CD4-positive, alpha-beta T cell treated with Interleukin-21 for 1 hour (primary cell): Measurements from ENCODE around the gene HOXA1.
A peak's percentile ranks its signal among the peaks of the same experiment; 100 is the strongest.

Source experiments
- DNase-seq: peaks from one replicate; pipeline ENCODE4 v3.0.0-alpha.2; 2020

HOXA1 gene

DNA sequence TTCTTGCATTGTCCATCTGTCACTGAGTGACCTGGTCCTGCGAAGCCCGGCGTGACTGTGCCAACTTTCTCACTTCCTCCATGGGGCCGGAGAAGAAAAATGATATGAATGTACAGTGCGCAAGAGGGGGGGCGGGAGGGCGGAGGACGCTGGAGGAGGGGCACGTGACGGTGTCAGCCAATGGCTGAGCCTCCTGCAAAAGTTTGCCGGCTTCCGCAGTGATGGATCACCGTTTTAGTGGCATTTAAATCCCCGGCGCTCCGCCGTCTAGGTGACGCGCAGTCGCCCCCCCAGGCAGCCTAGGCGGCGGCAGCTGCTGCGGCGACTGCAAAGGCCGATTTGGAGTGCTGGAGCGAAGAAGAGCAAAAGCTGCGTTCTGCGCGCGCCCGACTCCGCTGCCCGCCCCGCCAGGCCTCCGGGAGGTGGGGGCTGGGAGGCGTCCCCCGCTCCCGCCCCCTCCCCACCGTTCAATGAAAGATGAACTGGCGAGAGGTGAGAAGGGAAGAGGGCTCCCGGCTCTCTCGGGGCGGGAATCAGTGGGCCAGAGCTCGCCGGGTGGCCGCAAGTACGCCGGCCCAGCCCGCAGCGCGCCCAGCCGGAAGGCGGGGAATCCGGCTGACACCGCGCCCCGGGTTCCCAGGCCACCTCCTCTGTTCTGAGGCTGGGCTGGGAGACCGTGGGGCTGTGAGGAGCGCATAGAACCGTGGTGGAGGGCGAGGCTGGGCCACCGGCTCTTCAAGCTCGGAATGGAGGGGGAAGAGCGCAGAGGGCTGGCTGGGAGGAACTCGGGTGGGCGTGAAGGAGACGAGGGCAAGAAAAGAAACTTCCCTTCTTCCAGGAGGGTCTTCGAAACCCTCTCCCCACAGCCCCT lies at the start of gene HOXA1:
TSS of gene HOXA1 (minus strand) at position 104 of the 871 bp plus-strand sequence. CDS start at position 16, 88 bp downstream.
- peak; percentile 85 for DNase-seq

DNA sequence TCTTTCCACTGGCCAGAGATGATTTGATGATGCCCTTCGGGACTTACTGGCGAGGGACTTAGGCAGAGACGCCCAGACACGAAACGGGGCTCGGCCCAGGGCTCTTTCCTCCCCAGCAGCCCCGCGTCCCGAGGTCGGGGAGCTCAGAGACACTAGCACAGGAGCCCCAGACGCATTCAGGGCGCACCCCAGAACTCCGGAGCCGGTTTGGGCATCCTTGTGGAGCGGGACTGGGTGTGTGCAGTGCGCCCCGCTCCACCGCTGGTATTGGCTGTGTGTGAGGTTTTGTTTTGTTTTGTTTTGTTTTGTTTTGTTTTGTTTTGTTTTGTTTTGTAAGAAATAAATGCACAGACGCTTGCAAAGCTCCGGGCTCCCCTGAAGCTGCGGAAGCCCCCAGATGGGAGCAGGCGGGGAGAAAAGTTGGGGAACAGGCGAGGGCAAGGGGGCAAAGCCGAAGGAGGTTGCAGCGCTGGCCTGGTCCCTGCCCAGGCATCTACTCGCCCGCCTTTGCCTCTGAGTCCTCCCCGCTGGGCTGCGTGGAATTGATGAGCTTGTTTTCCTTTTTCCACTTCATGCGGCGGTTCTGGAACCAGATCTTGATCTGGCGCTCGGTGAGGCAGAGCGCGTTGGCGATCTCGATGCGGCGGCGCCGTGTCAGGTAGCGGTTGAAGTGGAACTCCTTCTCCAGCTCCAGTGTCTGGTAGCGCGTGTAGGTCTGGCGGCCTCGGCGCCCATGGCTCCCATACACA lies 49.5 kb upstream of the HOXA1 start:
- DNase-seq = no peak

DNA sequence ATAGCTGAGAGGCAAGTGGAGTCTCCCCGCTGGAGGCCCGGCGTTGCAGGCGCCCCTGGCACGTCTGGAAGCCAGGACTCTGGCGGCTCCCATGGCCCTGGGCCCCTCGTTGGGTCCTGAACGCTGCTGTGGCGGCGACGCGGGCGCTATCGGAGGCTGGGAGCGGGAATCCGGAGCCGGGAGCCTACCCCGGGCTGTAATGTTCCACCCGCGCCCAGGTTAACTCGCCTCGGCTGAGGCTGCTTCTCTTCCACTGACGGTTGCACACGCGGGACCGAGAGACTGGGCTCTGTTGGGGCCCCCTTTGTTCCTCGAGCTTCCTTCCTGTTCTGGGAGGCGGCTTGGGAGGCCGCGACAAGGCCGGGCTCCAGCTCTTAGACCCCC lies 49.0 kb upstream of the HOXA1 start:
- no peak for DNase-seq

DNA sequence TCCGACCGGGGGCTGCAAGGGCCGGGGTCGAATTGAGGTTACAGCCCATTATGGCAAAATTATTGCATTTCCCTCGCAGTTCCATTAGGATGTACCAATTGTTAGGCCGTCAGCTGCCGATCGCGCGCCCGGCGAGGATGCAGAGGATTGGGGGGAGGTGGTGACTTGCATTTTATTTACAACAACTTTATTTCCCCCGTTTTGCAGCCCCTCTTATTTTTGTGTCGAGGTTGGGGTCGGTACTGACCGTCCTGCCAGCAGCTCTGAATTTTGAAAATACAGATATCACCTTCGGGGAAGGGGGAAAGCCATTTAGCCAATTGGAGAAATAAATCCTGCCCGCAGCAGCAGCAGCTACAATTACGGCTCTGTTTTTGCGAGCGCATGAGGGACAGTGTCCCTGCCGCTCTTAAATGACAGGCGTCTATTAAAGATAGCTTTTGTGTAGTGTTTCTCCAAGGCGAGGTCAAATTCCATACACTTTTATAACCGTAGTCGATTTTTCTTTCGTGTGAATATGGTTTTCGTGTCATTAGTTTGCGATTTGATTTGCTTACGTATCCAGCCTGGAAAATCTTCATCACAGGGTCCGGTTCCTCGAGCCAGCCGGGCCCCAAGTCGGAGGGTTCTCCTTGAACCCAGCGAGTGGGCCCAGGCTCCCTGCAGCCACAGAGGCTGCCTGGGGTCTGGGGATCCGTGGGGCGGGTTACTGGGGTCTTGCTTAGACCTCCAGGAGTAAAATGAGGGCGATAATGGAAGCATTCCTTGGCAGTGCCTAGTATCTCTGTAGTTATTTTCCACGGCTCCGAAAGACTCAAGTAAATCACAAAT lies 48.4 kb upstream of the HOXA1 start:
- no peak for DNase-seq

DNA sequence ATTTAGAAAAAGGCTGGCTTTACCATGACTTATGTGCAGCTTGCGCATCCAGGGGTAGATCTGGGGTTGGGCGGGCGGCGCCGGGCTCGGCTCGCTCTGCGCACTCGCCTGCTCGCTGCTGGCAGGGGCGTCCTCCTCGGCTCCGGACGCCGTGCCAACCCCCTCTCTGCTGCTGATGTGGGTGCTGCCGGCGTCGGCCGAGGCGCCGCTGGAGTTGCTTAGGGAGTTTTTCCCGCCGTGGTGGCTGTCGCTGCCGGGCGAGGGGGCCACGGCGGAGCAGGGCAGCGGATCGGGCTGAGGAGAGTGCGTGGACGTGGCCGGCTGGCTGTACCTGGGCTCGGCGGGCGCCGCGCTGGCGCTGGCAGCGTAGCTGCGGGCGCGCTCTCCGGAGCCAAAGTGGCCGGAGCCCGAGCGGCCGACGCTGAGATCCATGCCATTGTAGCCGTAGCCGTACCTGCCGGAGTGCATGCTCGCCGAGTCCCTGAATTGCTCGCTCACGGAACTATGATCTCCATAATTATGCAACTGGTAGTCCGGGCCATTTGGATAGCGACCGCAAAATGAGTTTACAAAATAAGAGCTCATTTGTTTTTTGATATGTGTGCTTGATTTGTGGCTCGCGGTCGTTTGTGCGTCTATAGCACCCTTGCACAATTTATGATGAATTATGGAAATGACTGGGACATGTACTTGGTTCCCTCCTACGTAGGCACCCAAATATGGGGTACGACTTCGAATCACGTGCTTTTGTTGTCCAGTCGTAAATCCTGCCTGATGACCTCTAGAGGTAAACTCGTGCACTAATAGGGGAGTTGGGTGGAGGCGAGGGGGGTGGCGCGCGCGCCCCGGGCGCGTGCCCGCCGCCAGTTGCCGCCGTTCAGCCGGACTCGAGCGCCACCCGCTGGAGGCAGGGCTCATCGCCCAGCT lies 47.5 kb upstream of the HOXA1 start, which contains the start of gene HOXA5:
TSS of gene HOXA5 (minus strand) at position 659 of the 927 bp plus-strand sequence. CDS start at position 585, 74 bp downstream.
- DNase-seq = no peak

DNA sequence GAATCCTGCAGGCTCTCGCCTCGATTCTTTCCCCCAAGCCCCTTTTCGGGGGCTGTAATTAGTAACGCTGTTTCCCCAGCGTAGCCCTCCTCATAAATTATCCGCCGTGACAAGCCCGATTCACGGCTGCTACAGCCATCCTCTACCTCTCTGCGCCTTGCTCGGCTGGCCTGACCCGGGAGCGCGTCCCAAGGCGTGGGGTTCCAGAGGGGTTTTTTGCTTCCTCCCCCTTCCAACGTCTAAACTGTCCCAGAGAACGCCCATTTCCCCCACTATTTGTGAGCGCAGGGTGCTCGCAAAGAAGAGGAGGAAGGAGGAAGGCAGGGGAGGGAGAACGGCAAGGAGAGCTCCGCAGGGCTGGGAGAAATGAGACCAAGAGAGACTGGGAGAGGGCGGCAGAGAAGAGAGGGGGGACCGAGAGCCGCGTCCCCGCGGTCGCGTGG lies 46.8 kb upstream of the HOXA1 start:
- DNase-seq = no peak

DNA sequence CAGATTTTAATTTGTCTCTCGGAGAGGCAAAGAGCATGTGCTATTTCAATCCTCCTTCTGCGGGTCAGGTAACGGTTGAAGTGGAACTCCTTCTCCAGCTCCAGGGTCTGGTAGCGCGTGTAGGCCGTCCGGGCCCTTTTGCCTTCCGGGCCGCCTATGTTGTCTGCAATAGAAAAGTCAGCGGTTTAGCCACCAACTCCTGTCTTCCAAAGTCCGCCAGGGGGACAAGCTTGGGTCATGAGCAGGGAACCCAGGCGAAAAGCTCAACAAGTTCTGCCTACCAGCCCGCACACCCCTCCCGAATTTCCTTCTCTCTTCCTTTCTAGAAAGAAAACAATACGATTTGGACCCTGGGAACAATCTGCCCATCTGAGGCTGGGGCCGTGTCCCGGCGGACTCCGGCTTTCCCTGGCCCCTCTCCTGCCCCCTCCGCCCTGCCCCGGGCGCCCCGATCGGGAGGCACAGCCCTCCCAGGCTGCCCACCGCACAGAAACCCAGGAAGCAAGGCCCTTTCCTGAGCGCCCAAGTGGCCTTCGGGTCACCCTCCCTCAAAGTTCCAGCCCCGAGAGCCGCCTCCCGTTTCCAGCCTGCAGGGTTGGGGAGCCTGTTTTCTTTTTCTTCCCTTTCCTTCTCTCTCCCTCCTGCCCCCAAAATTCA lies 46.3 kb upstream of the HOXA1 start:
- no peak for DNase-seq

DNA sequence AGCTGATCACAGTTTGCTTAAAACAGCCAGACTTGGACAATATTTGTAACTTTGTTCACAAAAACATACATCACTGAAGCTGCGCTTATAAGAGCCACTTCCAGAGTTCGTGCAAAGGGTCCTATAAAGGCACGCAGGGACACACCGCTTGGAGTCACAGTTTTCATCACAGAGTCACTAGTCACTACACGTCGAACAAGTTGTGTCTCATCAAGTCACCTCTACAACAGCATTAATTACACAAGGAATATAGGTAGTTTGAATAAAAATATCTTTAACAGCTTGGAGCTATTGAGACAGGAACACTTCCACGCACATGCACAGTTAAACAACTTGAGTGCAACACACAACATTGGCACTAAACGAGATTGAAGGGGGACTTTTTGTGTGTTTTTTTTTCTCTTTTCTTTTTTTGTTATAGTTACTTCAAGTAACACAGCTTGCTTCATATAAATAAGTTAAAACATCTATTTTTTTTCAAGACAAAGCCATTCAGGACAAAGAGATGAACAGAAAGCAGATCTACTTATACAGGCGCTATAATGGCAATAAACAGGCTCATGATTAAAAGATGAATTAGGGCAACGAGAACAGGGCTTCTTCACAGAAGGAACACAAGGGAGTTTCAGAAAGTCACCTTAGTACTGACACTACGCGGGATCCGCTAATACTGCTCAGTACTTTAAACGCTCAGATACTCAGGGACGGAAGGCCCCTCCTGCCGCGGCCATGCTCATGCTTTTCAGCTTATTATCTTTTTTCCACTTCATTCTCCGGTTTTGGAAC lies 45.5 kb upstream of the HOXA1 start:
- DNase-seq = no peak

DNA sequence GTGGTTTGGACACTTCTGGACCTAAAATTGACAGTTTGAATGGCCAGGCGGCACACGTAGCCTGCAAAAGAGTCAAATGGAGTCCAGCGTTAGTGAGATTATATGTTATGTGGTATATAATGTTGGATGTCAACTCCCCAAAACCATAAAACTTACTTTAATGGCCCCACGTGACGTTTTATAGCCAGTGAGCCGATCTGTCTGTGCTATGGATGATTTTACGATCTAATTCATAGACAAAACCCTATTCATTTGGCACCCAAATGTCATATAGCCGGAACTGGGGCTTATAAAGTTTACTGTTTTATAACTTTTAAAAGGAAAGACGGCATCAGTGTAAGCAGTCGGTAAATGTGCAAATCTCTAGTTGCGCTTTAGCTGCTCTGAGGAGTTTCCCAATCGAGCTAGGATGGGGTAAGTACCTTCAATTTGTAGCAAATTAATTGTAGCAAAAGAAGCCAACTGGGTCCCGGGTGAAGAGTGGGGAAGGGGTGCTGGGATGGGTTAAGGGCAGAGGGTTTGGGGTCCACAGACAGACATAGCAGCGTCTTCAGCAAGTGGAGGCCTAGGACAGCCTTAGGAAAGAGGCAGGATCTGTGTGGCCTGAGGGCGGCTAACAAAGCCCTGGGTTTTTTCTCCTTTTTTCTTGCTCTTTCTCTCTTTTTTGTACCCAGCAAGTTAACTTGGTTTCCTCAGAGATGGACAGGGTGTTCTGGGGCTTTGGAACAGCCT lies 44.5 kb upstream of the HOXA1 start:
- no peak for DNase-seq

DNA sequence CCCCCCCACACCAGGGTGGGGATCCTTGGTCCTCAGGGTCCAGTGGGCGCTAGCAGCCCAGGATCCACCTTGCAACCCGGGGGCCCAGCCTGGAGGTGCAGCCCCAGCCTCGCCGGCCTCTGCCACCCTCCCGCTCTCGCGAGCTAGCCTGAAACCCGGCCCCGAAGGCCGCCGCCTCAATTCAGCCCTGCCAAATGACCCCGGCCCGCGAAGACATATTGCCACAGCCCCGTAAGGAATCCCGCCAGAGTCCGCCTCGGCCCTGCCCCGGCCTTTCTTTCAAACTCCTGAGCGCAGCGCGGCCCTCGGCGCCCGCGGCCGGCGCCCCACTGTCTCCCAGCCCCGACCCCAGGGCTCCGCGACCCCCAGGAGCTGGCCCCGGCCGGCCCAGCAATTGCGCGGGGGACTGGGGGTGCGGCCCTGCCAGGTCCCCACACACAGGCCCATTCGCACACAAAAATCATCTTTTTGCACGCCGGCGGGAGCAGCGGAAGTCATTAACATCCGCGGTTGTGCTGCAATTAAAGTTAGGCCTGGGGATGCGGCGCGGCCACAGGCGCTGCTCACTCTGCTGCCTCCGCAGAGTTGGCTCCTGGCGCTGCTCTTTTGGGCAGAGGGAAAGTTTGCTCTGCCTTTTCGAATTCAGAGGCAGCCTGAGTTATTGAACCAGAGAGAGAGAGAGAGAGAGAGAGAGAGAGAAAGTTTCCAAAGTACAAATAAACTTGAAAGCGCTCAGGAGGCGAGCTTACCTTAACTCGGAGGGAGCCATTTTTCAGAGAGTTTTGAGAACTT lies 43.7 kb upstream of the HOXA1 start:
- no peak for DNase-seq

DNA sequence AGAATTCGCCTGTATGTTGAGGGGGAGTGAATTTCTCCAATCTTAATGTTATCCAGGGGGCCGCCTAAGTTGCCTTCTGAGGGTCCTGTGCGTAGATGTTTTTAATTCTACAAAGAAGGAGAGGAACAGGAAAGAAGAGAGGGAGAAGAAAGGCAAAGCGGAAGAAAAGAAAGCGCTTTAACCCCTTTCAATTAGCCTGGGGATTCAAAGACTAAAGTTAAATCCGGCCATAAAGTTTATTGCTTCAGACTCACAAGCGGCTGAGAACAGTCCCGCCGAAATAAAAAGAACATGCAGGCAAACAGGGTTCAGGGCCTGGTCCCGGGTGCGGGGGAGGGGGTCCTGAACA lies 43.2 kb upstream of the HOXA1 start:
- no peak for DNase-seq

DNA sequence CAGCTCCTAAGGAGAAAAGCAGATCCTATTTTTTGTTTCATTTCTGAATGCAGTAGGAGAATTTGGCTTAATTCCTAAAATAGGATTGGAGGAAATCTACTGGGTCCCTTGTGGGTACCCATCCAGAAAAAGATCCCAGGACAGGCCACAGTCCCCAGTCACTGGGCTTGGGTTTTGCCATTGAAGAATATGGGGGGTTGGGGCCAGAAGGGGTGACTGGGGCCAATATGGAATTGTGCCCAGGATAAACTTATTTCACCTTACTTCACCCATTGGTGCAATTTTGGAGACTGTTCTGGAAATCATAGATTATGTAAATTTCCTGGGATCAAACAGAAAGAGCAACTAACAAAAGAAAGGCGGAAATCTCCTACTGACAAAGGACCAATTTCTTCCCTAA lies 42.7 kb upstream of the HOXA1 start:
- no peak for DNase-seq

DNA sequence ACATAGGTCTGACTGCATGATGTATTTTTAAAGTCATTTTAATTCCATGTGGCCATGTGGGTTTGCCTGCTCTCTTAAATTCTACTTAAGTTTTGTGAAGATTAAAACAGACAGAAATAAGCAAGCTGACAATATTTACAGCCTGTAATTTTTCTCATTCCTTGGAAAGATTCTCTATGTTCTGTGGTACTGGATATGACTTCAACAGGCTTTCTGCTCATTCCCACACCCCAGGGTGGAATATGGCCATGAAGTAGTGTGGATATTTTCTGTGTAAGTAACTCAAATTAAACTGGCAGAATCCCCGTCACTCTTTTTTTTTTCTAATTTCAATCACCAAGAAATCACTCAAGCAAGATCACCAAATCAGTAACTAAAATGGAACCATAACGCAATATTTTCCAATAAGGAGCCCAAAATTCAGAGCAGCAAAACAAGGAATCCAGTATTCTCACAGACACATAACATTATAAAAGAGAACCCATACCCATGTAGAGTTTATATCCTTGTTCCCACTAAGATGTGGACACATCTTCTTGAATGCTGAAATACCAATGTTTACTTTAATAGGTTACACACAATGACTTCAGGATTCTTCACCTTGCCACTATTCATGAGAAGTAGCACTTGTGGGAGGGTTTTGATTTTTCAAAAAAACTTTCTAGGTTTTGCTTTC lies 42.0 kb upstream of the HOXA1 start:
- no peak for DNase-seq

DNA sequence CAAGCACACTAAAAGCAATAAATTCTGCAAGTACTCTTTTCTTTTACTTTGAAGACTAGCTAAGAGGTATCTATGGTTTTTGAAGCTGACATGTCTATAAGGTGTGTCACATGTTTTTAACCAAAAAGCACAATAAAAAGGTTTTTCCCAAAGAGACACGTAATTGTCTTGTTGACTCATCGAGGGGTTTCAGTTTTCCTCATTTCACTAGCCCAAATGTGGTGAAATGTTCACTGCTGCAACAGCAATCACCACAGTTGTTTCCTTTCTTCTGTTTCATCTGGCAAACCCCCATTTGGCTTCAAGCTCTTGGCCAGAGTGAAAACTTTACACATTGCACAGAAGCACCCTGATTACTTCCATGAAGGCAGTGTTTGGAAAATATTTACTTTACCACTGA lies 38.6 kb upstream of the HOXA1 start:
- no peak for DNase-seq

DNA sequence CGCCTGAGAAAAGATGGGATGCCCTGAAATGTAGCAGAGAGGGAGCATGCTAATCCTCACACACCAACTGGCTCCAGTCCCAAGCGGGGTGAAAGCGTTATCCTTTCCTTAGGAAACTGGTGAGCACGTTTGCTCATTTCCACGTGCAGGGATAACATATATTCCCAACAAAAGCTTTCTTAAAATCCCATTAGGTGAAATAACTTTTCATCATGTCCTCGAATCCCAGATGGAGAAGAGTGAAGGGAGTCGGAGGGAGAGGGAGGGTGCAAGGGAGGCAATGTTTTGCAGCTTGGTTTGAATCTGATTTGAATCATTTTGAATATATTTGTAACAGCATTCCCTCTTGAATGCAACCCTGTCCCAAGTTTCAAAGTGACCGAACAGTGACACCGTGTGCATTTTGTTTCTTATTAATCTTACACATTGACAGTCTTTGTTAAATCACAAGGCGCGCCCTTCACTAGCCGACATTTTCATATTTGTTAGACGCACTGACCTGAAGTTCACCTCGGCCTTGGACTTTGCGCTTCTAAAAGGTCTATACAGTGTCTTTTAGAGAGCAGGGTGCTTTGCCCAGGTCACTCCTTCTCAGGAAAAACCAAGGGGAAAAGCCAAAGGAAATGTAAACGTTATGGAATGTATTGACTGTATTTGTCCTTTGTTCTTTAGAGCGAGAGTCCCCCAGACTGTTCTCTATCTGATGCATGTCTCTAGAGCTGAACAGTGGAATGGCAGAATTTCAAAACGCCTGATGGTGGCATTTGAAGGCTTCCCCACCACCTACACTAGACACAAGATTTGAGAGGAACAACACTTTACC lies 37.8 kb upstream of the HOXA1 start:
- no peak for DNase-seq

DNA sequence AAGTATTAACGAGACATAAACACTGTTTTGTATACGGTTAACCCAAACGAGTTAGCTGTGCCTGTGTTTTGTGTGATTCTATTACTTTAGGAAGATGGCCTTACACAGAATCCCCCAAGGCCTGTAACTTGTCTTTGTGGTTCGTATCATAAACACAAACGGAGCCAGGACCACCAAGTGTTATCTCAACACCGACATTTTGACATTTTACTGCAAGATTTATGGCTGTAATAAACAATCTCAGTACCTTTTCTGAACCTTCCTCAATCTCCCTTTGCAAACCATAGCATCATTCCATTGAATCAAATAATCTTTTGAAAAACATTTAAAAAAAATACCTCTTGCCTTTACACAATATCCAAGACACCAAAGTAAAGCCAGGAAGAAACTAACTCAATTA lies 37.2 kb upstream of the HOXA1 start:
- DNase-seq = no peak

DNA sequence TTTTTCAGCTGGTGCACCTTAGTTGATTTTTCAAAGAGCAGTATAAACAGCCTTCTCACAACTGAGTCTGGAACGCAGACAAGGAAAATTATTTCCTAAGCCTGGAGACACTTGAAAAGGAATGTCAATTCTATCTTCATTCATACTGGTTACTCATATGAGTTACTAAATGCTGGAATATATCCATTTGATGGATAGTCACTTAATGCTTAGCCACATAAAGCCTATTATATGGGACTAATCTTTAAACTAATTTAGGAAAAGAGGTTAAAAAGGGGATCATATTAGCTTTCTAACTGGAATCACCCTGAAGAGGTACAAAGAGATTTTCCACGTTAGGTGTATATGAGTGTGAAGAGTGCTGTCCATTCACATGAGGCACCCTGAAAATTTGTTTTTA lies 36.4 kb upstream of the HOXA1 start:
- no peak for DNase-seq

DNA sequence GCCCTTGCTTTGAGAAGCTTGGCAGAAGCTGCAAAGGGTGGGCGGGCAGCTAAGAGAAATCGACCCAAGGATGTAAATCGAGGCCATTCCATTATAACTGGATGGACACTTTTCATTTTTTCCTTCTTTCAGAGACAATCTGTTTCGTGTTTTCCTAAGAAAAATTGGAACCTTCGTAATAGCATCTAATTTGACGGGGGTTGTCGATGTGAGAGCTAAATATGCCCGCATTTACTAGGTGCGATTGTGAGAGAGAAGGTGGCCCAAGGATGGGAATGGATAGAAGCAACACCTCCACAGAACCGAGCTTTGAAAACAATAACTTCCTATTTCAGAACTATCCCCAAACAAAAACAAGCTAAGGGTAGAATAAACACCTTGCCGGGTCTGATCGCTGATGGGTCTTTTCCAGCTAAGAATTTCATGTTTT lies 35.6 kb upstream of the HOXA1 start:
- DNase-seq = no peak
